Ovary (tissue), 3 donors: ENCODE measurements around the gene C2orf92.

Experiments
- POLR2A ChIP-seq: fragments of 450-650 bp; IDR thresholded peaks from one replicate; pipeline ENCODE4 v1.6.1; 2017; ENCODE audit warnings: antibody characterized with exemption, mild to moderate bottlenecking, moderate library complexity
- TF ChIP-seq, protein P1 (sequence below), 3 donors: fragments of 450-650 bp in 2 of 3; fragments of 200-600 bp in 1 of 3; IDR thresholded peaks; one replicate each; pipeline versions ENCODE4 v1.5.1 to v1.8.0; 2016 to 2022; ENCODE audit warnings: antibody characterized with exemption in 3 of 3, mild to moderate bottlenecking in 1 of 3
- donor health status: DM: no; HTN: no; CAD: no.

DNA sequence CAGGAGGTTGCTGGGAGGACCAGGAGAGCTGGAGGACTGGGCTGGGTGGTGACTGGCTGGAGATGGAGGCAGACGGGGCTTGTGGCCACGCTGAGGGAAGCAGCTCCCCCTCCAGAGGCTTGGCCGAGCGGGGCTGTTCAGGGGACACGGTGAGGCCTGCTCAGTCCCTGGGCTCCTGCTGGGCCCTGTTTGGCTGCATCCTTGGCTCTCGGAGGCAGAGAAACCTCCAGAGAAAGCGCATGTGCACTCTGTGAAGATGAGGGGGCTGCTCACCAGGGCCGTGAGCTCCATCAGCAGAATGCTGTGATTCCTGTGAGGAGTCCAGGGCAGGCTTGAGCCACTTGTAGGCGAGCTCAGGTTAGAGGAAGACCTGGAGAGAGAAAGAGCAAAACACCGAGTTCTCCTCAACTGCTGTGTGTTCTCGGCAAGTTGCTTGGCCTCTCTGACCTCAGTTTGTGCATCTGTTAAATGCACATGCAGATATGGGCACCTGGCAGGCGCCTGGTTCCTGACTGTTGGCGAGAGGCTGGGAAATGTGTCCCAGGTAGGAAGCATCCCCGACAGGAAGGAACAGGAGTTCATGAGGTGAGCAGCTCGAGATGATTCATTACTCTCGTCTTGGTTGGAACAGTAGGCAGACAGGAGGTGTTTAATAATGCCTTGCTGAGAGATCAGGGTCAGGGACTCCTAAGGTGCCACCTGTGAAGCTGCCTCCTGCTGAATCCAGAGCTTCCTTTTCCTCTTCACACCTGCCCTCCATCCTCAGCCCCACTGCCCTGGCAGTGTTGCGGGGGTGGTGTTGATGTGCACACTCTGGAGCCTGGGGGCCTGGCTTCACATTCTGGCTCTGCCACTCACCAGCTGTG is 44.8 kb downstream of the C2orf92 start:
- TF ChIP-seq, protein P1, sequence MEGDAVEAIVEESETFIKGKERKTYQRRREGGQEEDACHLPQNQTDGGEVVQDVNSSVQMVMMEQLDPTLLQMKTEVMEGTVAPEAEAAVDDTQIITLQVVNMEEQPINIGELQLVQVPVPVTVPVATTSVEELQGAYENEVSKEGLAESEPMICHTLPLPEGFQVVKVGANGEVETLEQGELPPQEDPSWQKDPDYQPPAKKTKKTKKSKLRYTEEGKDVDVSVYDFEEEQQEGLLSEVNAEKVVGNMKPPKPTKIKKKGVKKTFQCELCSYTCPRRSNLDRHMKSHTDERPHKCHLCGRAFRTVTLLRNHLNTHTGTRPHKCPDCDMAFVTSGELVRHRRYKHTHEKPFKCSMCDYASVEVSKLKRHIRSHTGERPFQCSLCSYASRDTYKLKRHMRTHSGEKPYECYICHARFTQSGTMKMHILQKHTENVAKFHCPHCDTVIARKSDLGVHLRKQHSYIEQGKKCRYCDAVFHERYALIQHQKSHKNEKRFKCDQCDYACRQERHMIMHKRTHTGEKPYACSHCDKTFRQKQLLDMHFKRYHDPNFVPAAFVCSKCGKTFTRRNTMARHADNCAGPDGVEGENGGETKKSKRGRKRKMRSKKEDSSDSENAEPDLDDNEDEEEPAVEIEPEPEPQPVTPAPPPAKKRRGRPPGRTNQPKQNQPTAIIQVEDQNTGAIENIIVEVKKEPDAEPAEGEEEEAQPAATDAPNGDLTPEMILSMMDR (IDR thresholded peaks at IDR 0.05) = no peak
- no peak for TF ChIP-seq POLR2A
